GM19239 (cell line): ENCODE data around the gene NUPR1.
"Not testable (repeated sequence)": the region's sequence is repeated elsewhere in the genome, so short reads cannot be mapped to it uniquely, and the experiment has no call there.

ENCODE experiments used
- DNase-seq: peaks from one replicate; pipeline ENCODE4 v3.0.0; 2011; ENCODE audit warnings: low spot score; ENCODE audit not compliant: insufficient read length
- FAIRE-seq: peaks from 2 replicates; lab custom pipeline; 2011; peaks lifted over from hg19 to GRCh38; lab: Jason Lieb, UNC

NUPR1 gene

DNA sequence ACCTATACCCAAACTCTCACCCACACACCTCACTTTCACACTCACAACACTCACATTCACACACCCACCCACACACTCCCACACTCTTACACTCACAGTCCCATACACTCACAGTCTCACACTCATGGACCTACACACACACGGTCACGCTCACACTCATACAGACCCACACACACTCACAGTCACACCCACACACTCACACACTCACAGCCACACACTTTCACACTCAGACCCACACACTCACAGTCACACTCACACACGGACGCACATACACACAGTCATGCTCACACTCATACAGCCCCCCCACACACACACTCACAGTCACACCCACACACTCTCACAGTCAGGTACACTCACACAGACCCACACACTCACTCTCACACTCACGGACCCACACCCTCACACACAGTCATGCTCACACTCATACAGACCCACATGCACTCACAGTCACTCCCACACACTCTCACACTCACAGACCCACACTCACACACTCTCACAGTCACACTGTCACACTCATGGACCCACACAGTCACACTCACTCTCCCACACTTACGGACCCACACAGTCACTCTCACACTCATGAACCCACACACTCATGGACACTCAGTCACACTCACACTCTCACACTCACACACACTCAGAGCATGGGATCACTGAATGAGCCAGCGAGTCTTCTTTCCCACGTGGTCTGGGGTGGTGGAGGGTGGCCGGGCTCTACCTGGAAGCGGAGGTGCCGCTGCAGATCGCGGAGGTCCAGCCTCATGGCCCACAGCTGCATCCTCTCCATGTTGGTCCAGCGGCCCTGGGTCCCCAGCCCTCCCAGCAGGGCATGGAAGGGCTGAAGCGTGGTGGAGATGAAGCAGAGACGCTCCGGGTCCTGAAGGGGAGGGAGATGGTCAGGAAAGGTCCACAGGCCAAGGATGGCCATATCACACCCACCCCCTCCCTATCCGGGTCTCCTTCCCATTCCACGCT lies 37.2 kb downstream of the NUPR1 start:
- FAIRE-seq: no peak
- DNase-seq: no peak

DNA sequence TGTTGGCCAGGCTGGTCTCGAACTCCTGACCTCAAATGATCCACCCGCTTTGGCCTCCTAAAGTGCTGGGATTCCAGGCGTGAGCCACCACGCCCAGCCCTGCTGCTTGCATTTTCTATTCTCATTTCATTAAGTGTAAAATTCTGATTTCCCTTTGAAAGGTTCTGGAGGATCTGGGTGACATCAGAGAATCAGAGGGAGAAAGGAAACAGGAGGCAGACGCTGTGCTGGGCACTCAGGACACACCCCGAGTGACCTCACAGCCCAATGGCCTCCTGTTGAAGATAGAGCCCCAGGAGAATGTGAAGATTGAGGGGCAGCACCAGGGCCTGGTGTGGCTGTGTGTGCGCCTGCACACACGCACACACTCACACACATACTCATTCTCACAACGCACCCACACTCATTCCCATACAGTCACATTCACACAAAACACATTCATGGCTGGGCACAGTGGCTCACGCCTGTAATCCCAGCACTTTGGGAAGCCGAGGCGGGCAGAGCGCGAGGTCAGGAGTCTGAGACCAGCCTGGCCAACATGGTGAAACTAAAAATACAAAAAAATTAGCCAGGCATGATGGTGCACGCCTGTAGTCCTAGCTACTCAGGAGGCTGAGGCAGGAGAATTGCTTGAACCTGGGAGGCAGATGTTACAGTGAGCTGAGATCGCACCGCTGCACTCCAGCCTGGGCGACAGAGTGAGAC lies 38.1 kb downstream of the NUPR1 start:
- FAIRE-seq, DNase-seq: not testable (repeated sequence)

- DNase-seq: no peak
- FAIRE-seq: no peak
Observed at GRCh38 chr16:28499854-28500253, 38.9 kb downstream of the NUPR1 start.

- no peak for FAIRE-seq
- DNase-seq: no peak
Observed at GRCh38 chr16:28498666-28499381, 40.0 kb downstream of the NUPR1 start.

GRCh38 chr16:28497861-28498599 lies 40.7 kb downstream of the NUPR1 start:
- no peak for FAIRE-seq
- DNase-seq: no peak

DNA sequence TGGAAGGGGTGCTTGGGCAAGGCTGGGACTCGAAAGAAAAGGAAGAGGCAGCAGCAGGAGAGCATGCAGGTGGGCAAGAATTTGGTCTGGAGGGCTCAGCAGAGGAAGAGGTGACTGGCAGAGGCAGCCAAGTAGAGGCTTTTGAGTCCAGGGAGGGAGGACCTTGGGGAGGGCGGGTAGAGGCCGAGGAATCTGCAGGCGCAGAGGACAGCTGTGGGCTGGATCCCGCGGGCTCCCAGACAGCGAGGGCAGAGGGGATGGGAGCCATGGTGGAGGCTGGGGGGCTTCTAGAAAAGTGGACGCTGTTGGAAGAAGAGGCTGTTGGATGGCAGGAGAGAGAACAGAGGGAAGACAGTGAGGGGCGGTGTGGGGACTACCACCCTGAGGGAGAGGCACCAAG lies 41.4 kb downstream of the NUPR1 start:
- FAIRE-seq: no peak

GRCh38 chr16:28496844-28497243 lies 41.9 kb downstream of the NUPR1 start:
- no peak for DNase-seq
- FAIRE-seq: no peak

More for the DNA sequence above, 41.4 kb downstream of the NUPR1 start:
- no peak for DNase-seq

GRCh38 chr16:28495795-28496749 lies 42.7 kb downstream of the NUPR1 start:
- DNase-seq: no peak
- FAIRE-seq: no peak

- FAIRE-seq (no peak), DNase-seq (no peak)
Observed at GRCh38 chr16:28495098-28495793, 43.5 kb downstream of the NUPR1 start.

DNA sequence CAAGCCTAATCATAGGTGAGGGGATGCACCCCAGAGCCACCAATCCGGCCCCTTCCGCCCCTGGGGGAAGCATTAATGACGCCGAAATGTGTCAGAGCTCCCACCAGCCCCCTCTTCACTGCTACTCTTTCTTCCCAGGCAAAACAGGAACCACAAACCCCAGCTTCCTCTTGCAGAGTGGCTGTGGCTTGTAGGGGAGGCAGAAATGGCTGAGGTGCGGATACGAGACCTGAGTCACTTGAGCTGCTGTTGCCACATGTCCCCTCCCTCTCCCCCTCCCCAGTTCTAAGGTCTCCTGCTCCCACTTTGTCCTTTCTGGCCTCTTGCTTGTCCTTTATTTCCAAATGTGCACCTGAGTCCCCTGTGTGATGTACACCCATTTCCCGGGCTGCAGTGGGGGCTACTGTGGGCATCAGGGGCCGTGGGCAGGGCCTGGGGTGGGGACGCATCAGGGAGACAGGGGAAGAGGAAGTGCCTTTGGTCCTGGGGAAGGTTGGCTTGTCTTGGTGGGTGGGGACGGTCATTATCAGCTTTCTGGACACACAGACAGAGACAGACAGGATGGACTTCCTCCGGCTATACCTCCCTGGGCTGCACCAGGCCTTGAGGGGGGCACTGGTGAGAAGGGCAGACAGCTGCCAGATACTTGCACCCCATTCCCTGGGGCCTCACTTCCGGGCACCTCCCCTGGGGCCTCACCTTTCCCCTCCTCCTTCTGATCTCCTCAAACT lies 44.5 kb downstream of the NUPR1 start, which contains the start of gene APOBR:
Gene APOBR, plus strand, starts transcription at position 523 of the 731 bp plus-strand sequence. Its CDS starts 39 bp downstream, at position 562.
- DNase-seq (peak; percentile 77), FAIRE-seq (peak; percentile 88)

GRCh38 chr16:28492511-28492910 lies 46.3 kb downstream of the NUPR1 start:
- FAIRE-seq (no peak), DNase-seq (no peak)

- peak; percentile 99 for FAIRE-seq
Observed at GRCh38 chr16:28491970-28492474, 46.8 kb downstream of the NUPR1 start, which contains the start of gene CLN3. Gene CLN3 (minus strand): TSS chr16:28492074. CDS start chr16:28491759, 315 bp downstream.

DNA sequence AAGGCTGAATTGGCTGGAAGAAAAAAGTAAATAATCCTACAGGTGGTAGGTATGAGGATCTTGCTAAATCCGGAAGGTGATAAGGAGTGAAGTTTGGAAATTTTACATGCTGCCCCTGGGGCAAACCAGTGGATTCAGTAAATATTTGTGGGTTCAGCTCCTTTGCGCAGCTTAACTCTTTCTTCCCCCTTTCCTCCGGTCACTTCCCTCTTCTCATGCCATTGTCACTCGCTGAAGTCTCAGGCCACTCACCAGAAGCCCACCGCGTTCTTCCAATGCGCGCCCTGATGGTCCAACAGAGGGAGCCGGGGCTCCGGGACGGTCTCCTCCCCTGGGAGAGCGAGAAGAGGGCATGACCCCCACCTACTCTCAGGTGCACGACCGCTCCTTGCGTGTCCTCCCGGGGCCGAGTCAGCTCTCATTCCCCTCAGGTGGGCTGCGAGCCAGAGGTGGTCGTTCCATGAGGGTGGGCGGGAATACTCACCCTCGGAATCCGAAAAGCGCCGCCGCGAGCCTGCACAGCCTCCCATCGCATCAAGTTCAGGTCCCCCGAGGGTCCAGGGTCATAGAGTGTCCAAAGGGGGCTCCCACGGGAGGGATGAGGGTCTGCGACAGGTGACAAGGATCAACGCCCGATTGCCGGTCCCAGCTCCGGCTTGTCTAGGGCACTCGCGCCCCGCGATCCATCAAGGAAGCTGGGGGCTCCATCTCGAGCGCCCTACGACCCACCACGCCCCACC lies 47.4 kb downstream of the NUPR1 start:
- DNase-seq: no peak
- FAIRE-seq: no peak

More at GRCh38 chr16:28491970-28492474, 46.8 kb downstream of the NUPR1 start, which contains the start of gene CLN3:
- DNase-seq: peak; percentile 86

- no peak for FAIRE-seq
- no peak for DNase-seq
Observed at GRCh38 chr16:28486266-28486665, 52.5 kb downstream of the NUPR1 start.

GRCh38 chr16:28483361-28483760 lies 55.4 kb downstream of the NUPR1 start:
- not testable (repeated sequence) for FAIRE-seq, DNase-seq
